HPDE6-E6E7 (cell line): ENCODE results near the gene PRAMEF11.
"Not testable (repeated sequence)": the region's sequence is repeated elsewhere in the genome, so short reads cannot be mapped to it uniquely, and the experiment has no call there.

Source experiments
- DNase-seq: peaks from one replicate; pipeline ENCODE4 v3.0.0; 2011; ENCODE audit warnings: missing footprints; ENCODE audit errors: extremely low spot score

The PRAMEF11 gene

DNA sequence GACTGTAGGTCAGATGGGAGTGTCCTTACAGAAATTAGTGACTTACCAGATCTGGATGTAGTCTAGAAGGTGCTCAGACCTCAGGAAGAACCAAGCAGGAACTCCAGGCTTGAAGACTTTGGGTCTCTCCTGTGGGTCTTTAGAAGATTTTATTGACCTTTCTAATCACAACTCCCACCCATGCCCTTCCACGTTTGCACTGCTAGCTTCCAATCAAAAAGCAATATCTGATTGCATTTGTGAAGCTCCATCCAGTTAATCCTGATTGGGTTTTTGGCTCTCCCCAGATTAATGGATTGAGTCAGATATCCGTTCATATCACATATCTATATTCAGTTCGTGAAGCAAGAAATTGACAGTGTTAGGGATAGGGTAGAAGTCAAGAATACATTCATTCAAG lies at the start of gene PRAMEF11:
TSS of gene PRAMEF11 (minus strand) at position 101 of the 400 bp plus-strand sequence. CDS start 2,621 bp downstream, outside the sequence.
- DNase-seq, result not testable (repeated sequence)

DNA sequence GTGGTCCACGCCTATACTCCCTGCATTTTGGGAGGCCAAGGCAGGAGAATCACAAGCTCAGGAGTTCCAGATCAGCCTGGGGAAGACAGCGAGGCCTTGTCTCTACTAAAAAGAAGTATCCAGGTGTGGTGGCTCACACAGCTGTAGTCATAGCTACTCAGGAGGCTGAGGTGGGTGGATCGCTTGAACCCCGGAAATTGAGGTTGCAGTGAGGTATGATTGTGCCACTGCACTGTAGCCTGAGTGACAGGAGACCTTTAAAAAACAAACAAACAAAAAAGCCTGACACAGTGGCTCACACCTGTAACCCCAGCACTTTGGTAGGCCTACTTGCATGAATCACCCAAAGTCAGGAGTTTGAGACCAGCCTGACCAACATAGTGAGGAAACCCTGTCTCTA lies 47.2 kb upstream of the PRAMEF11 start:
- not testable (repeated sequence) for DNase-seq

DNA sequence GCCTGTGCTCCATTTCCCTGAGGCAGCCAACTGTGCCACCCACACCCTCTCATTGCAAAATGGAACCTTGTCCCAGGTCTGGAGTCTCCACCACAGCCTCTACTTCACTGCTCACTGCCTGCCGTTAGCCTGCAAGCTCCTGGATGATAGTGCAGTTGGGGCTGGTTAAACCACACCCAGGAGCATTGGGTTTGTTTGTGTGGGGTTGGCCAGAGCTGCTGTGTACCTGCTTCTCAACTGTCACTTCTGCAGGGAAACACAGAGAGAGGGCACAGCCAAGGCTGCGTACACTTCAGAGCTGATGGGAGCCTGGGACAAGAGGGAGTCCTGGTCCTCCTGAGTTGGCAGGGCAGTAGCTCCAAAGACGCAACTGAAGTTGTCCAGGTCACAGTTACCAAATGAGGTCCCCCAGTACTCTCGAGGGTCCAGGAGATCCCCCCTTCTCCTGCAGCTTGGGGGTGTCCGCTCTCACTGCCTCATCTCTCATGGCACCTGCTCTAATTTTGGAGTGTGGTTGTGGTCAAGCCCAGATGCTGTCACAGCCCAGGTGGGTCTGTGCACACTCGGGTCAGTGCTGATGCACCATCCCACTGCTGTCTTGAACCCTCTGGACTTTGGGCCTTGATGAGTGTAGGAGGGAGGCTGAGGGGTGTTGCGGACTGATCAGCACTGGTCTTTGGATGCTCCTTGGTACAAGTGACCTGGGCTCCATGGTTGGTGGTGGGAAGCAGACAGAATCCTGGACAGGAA lies 32.1 kb upstream of the PRAMEF11 start:
- DNase-seq, result not testable (repeated sequence)

DNA sequence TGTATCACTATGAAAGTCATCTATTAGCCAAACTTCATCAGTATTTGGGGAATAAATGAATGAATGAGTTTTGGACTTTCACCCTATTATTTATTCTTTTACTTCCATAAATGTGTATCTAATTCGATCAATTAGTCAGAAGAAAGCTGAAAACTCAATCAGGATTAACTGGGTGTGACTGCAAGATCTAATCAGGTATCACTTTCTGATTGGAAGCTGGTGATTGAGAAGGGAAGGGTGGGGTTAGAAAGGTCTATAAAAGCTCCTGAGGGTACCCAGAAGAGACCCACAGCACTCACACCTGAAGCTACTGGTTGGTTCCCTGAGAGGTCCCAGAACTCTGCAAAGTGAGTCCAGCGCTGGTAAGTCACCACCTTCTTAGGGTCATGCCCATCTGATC lies 25.6 kb upstream of the PRAMEF11 start, which contains the start of gene PRAMEF2:
TSS of gene PRAMEF2 (plus strand) at position 301 of the 400 bp plus-strand sequence. CDS start 1,924 bp downstream, outside the sequence.
- not testable (repeated sequence) for DNase-seq

DNA sequence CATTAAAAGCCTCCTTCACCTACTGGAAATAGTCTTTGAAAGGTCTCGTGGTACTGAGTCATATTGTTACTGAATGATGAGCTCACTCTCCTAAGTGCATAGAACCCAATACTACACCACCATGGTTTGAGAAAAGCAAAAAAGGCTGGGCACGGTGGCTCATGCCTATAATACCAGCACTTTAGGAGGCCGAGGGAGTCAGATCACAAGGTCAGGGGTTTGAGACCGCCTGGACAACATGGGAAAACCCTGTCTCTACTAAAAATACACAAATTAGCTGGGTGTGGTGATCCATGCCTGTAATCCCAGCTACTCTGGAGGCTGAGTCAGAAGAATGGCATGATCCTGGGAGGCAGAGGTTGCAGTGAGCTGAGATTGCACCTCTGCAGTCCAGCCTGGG lies 20.6 kb upstream of the PRAMEF11 start:
- DNase-seq, result no peak

DNA sequence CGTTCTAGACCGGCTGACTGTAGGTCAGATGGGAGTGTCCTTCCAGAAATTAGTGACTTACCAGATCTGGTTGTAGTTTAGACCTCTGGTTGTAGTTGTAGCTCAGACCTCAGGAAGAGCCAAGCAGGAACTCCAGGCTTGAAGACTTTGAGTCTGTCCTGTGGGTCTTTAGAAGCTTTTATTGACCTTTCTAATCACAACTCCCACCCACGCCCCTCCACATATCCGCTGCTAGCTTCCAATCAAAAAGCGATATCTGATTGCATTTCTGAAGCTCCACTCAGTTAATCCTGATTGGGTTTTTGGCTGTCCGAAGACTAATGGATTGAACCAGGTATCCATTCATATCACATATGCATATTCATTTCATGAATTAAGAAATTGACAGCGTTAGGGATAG lies 17.4 kb upstream of the PRAMEF11 start, which contains the start of gene HNRNPCL1:
TSS of gene HNRNPCL1 (minus strand) at position 101 of the 400 bp plus-strand sequence. CDS start 431 bp downstream, outside the sequence.
- not testable (repeated sequence) for DNase-seq

DNA sequence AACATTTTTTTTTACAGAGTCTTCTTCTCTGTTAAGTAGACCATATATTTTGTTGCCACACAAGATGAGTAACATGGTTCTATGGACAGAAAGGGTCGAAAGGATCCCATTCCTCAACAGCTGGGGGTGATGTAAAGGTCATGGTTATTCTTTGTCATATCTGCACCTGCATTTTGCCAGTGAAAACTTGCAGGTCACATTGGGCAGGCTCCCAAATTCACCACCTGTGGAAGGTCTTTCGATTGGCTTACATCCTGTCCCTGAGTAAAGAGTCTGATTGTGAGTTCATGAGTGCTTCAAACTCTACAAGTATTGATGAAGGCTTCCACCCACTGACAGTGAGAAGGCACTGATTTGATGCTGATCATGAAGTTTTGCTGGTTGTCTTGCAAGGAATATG lies 2.0 kb upstream of the PRAMEF11 start:
- DNase-seq, result not testable (repeated sequence)

DNA sequence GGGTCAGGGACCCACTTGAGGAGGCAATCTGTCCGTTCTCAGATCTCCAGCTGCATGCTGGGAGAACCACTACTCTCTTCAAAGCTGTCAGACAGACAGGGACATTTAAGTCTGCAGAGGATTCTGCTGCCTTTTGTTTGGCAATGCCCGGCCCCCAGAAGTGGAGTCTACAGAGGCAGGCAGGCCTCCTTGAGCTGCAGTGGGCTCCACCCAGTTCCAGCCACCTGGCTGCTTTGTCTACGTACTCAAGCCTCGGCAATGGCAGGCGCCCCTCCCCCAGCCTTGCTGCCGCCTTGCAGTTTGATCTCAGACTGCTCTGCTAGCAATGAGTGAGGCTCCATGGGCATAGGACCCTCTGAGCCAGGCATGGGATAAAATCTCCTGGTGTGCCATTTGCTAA lies 12.1 kb downstream of the PRAMEF11 start:
- not testable (repeated sequence) for DNase-seq

DNA sequence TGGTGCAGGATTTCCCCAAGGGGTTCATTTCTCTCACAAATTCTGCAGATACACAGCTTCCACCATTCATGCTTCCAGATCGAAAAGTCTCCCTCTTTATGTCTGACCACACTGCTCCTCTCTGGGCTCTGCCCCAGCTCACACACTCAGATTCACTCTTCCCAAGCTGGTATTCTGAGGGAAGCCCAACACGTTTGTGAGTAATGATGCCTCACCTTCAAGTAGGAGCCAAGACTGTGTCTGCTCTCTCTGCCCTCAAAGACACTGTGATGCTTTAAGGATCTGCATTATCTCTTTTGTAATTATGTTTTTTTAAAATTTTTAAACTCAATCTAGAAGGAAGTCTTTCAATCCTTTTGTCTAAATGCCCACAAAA lies 19.8 kb downstream of the PRAMEF11 start:
- DNase-seq, result no peak

DNA sequence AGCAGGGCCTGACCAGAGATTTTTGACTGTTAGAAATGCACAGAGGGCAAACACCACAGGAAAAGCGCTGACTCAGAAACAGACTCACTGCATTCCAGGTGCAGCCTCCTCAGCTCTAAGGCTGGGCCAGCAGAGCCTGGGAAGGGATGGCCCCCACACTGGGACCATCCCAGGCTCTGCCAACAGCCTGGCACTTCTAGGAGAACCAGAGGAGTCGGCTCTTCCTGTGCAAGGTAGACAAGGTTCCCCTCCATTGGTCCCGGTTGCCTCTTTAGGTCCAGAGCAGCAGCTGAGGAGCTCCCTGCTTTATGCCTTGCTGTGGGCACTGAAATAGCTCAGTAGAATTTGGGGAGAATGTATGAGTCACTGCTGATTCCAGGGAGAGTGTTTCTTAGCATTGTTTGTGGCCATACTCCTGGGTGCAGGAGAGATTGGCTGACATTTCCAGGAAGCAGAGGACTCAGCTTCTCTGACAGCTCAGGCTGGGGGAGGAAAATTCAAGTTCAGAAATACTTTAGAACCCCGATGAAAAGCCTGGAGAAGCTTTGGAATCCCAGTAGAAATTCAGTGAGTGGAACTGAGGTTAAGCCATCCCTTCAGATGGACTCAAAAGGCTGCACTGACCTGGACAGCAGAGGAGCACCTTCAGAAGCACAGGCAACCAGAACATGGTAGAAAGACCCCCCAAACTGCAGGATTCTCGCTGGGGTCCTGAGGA lies 20.4 kb downstream of the PRAMEF11 start:
- no peak for DNase-seq

DNA sequence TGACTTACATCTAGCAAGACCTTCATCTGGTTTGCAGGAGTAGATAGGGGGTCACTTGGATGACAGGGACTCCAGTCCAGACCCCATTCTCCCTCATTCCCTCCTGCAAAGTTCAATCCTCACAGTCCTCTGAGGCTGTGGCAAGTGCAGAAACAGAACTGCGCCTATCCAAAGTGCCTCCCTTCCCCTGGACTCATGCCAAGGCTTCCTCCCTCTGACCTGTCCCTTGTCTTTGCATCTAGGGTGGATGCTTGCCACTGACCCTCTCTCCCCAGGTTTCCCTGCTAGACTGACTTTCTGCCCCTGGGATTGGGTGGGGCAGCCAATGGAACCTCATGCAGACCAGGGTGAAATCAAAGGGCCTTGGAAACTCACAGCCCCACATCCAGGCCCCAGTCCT lies 21.3 kb downstream of the PRAMEF11 start:
- no peak for DNase-seq

DNA sequence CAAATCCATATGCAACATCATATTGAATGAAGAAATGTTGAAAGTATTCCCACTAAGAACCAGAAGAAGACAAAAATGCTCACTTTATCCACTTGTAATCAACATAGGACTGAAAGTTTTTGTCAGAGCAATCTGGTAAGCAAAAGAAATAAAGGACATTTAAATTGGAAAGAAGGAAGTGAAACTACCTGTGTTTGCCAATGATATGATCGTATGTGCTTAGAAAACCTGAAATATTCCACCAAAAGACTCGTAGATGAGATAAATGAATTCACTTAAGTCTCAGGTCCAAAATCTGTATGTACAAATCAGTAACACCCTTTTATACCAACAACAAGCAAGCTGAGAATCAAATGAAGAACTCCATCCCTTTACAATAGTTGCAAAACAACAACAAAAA lies 31.5 kb downstream of the PRAMEF11 start:
- DNase-seq, result no peak

DNA sequence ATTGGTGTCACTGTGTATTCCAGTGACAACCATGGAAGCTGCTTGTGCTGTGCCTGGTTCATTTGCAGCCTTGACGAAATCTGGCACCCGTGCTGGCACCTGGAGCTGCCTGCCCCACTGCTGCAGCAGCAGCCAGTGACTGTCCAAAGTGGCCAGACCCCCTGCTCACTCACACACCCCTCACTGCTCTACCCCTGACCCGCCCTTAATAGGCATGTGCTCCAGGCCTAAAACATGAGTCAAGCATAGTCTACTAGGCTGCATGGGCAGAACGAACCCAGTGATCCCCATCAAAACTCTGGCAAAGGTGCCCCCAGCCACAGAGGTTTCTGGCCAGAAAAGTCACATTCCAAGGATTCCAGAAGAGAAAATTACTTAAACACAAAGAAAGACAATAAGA lies 32.3 kb downstream of the PRAMEF11 start:
- no peak for DNase-seq

DNA sequence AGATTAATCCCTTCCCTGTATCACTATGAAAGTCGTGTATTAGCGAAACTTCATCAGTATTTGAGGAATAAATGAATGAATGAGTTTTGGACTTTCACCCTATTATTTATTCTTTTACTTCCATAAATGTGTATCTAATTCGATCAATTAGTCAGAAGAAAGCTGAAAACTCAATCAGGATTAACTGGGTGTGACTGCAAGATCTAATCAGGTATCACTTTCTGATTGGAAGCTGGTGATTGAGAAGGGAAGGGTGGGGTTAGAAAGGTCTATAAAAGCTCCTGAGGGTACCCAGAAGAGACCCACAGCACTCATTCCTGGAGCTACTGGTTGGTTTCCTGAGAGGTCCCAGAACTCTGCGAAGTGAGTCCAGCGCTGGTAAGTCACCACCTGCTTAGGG lies 40.1 kb downstream of the PRAMEF11 start, which contains the start of gene PRAMEF1:
TSS of gene PRAMEF1 (plus strand) at position 301 of the 400 bp plus-strand sequence. CDS start 1,831 bp downstream, outside the sequence.
- DNase-seq, result not testable (repeated sequence)

DNA sequence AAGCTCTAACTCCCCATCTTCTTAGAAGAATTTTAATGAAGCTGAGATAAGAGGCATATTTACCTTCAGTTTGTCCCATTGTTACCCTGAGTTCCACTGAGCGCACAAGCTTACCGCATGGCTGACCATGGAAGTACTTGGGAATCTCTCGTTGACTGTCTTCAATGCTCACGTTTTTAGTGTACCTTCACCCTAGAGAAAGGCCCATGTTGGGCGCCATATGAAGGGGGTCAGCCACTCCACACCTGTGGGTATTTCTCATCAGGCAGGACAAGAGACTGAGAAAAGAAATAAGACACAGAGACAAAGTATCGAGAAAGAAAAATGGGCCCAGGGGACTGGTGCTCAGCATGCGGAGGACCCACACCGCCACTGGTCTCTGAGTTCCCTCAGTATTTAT lies 46.5 kb downstream of the PRAMEF11 start:
- not testable (repeated sequence) for DNase-seq

DNA sequence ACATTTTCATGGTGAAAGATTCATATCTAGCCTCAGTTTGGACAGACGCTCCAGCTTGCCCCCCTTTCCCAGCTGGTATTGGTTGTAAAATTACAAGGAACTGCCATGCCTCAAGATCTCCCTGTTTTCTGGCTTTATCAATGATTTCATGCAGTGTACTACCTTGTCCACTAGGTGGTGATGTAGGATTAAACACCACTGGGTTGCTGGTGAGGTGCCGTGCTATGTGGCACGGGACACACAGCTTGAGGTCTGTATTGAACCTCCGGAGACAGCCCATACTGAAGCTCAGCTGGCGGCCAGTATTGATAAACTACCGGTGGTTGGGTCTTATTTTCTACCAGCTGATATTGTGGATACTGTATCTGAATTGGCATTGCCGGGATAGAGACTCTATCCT lies 47.4 kb downstream of the PRAMEF11 start:
- DNase-seq, result not testable (repeated sequence)

DNA sequence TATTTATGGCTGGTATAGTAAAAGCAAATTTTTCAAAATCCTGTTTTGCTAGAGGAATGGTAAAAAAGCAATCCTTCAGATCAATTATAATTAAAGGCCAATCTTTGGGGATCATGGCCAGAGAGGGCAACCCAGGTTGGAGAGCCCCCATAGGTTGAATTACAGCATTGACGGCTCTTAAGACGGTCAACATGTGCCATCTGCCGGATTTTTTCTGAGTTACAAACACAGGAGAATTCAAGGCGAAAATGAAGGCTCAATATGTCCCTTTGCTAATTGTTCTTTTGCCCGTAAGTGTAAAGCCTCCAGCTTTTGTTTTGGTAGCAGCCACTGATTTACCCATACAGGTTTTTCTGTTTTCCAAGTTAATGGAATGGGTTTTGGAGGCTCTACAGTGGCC lies 49.7 kb downstream of the PRAMEF11 start:
- DNase-seq, result not testable (repeated sequence)

DNA sequence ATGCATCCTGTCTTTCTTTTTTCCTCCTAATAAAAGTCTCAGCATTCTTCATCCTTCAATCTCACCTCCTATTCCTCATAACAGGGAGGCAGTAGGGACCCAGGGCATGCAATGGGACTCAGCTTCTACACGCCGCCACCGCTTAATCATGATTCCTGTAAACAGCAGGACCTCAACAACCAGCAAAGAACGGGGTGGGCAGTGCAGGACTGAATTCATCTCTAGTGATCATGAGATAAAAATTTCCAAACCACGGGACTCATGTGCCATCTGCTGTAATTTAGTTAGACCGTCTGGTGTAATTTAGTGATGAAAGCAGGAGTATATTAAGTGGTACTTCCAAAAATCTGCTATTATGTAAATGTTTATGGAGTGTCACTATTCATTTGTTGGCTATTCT lies 52.3 kb downstream of the PRAMEF11 start:
- DNase-seq, result no peak

DNA sequence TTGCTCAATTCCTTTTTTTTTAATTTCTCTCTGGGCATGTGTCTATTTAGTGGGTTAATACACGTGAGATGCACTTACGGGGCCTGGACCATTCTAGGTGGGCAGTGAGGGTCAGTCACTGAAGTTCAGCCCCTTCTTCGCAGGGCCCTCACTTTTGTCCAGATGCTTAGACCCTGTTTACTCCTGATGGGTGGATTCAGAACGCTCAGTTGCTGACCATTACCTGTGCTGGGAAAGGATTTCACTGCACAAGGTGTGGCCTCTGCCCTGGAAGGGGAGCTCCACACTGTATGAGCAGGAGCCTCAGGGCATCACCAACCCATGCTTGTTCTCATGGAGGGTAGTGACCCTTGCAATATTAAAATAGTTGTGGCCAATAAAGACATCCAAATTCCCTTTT lies 53.1 kb downstream of the PRAMEF11 start:
- DNase-seq, result no peak

DNA sequence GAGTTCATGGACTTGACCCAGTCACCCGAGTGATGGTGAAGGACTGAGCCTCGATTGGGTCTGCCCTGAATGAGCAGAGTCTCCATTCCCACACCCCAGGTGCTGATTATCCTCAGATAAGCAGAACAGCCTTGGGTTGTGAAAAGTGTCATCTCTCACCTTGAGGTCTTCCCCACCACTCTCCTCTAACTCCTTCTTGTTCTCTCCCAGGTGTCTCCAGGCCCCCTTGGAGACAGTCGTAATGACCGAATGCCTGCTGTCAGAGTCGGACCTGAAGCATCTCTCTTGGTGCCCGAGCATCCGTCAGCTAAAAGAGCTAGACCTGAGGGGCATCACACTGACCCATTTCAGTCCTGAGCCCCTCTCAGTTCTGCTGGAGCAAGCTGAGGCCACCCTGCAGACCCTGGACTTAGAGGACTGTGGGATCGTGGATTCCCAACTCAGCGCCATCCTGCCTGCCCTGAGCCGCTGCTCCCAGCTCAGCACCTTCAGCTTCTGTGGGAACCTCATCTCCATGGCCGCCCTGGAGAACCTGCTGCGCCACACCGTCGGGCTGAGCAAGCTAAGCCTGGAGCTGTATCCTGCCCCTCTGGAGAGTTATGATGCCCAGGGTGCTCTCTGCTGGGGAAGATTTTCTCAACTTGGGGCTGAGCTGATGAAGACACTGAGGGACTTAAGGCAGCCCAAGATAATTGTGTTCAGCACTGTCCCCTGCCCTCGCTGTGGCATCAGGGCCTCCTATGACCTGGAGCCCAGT lies 54.2 kb downstream of the PRAMEF11 start:
- no peak for DNase-seq

DNA sequence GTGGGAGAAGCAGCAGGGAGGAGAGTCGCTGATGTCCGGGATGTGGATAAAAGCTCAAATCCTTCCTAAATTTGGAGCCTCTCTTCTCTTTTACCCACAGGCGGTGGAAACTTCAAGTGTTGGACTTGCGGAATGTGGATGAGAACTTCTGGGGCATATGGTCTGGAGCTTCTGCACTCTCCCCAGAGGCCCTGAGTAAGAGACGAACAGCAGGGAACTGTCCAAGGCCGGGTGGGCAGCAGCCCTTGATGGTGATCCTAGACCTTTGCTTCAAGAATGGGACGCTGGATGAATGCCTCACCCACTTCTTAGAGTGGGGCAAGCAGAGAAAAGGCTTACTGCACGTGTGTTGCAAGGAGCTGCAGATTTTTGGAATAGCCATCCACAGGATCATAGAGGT lies 55.8 kb downstream of the PRAMEF11 start:
- no peak for DNase-seq

DNA sequence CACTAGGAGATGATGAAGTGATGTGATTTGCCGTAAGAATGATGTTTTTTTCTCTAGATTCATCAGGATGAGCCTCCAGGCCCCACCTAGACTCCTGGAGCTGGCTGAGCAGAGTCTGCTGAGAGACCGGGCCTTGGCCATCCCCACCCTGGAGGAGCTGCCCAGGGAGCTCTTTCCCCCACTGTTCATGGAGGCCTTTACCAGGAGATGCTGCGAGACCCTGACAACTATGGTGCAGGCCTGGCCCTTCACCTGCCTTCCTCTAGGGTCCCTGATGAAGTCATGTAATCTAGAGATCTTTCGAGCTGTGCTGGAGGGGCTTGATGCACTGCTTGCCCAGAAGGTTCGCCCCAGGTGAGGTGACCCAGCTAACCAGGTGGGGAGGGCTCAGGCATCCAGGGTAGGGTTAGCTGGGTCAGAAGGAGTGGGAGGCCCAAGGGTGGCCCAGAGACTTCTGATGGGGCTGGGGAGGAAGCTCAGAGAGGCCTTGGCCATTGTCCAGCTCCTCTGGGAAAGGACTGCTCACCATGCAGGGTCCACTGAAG lies 56.3 kb downstream of the PRAMEF11 start:
- no peak for DNase-seq
